A549 (cell line): Measurements from ENCODE around the gene SCAP. TPM values are rescaled to one million over a fixed set of nuclear protein-coding genes. Genes with fewer than 3 reads are reported as not detected.

Experiments used
- ATAC-seq, 2 experiments: fragments of 200-7000 bp in 1 of 2; fragments of >200 bp in 1 of 2; cut with Nextera tagmentation in 1 of 2; cut with Tn5 transposase in 1 of 2; 3 replicates each; pipeline versions ENCODE4 v1.8.0 to v1.9.1; 2018 to 2020; ENCODE audit warnings: mild to moderate bottlenecking in 1 of 2, moderate library complexity in 1 of 2
- CTCF ChIA-PET: fragments of 300-600 bp; sonication (Branson Sonifier 250); formaldehyde crosslinking; extraction: SDS; loops from one replicate; lab custom pipeline; 2021; ENCODE audit warnings: antibody characterized with exemption, inconsistent platforms; lab: Yijun Ruan, JAX
- POLR2A ChIA-PET: fragments of 350-600 bp; formaldehyde crosslinking; extraction: SDS; loops from one replicate; lab custom pipeline; 2021; ENCODE audit warnings: antibody characterized with exemption, inconsistent platforms; lab: Yijun Ruan, JAX
- DNase-seq, 2 experiments: peaks; one replicate each; pipeline versions ENCODE4 v3.0.0 to v3.0.0-alpha.2; 2011 to 2016; ENCODE audit warnings: low read depth in 1 of 2, low spot score in 1 of 2
- FAIRE-seq: peaks from 2 replicates; lab custom pipeline; 2011; peaks lifted over from hg19 to GRCh38; lab: Jason Lieb, UNC
- H3K27ac ChIP-seq, 2 experiments: fragments of >200 bp; sonication (Bioruptor Twin); formaldehyde crosslinking; 3 replicates each; pipeline ENCODE4 v1.5.1; 2016 to 2017
- H3K4me1 ChIP-seq: fragments of >200 bp; sonication (Bioruptor Twin); formaldehyde crosslinking; 3 replicates; pipeline ENCODE4 v1.6.1; 2016
- H3K4me2 ChIP-seq: fragments of >200 bp; sonication (Bioruptor Twin); formaldehyde crosslinking; 3 replicates; pipeline ENCODE4 v1.6.1; 2016
- H3K4me3 ChIP-seq: fragments of >200 bp; sonication (Bioruptor Twin); formaldehyde crosslinking; 3 replicates; pipeline ENCODE4 v1.5.1; 2016
- H3K9me3 ChIP-seq: fragments of >200 bp; sonication (Bioruptor Twin); formaldehyde crosslinking; 3 replicates; pipeline ENCODE4 v1.6.1; 2016
- BCL3 ChIP-seq: fragments of >200 bp; sonication (Bioruptor Twin); formaldehyde crosslinking; IDR thresholded peaks from 3 replicates; pipeline ENCODE4 v1.6.1; 2016
- BHLHE40 ChIP-seq: IDR thresholded peaks from 2 replicates; pipeline ENCODE4 v1.6.1; 2012; ENCODE audit warnings: low read depth, low read length, inconsistent platforms
- CHD4 ChIP-seq: fragments of 200-600 bp; sonication (generic); IDR thresholded peaks from 2 replicates; pipeline ENCODE4 v1.6.1; 2016; ENCODE audit warnings: antibody characterized with exemption, mild to moderate bottlenecking, borderline replicate concordance
- CTCF ChIP-seq: fragments of >200 bp; sonication (Bioruptor Twin); formaldehyde crosslinking; IDR thresholded peaks from 3 replicates; pipeline ENCODE4 v1.5.1; 2016
- E2F6 ChIP-seq: IDR thresholded peaks from 2 replicates; pipeline ENCODE4 v1.6.1; 2012; ENCODE audit warnings: low read depth, borderline replicate concordance
- ELK1 ChIP-seq: fragments of 150-350 bp; IDR thresholded peaks from 2 replicates; pipeline ENCODE4 v1.6.1; 2014; ENCODE audit warnings: low read depth, mild to moderate bottlenecking, low read length
- FOSL2 ChIP-seq, 2 experiments: fragments of 450-650 bp in 1 of 2; fragments of >200 bp in 1 of 2; sonication (Bioruptor Twin) in 1 of 2; formaldehyde crosslinking; IDR thresholded peaks; 2 replicates each; pipeline versions ENCODE4 v1.5.0 to v1.6.1; 2016 to 2020; ENCODE audit warnings: mild to moderate bottlenecking in 1 of 2, moderate library complexity in 1 of 2
- GATA3 ChIP-seq: IDR thresholded peaks from 2 replicates; pipeline ENCODE4 v1.6.1; 2012; ENCODE audit warnings: borderline replicate concordance
- HEYL ChIP-seq: fragments of 250-450 bp; sonication (Bioruptor Pico); IDR thresholded peaks from 2 replicates; pipeline ENCODE4 v1.8.0; 2021; ENCODE audit warnings: mild to moderate bottlenecking, moderate library complexity
- HOXA7 ChIP-seq: fragments of 250-450 bp; sonication (Bioruptor Pico); IDR thresholded peaks from 2 replicates; pipeline ENCODE4 v1.5.0; 2020; ENCODE audit warnings: mild to moderate bottlenecking, moderate library complexity
- JUN ChIP-seq, 2 experiments: fragments of >200 bp; sonication (Bioruptor Twin); formaldehyde crosslinking; IDR thresholded peaks; 2 replicates in 1 of 2; 3 replicates in 1 of 2; pipeline ENCODE4 v1.6.1; 2016 to 2017
- KDM5A ChIP-seq: fragments of 200-600 bp; sonication (generic); IDR thresholded peaks from 2 replicates; pipeline ENCODE4 v1.6.1; 2016; ENCODE audit warnings: antibody characterized with exemption, mild to moderate bottlenecking
- MAX ChIP-seq: IDR thresholded peaks from 2 replicates; pipeline ENCODE4 v1.6.1; 2012
- MAZ ChIP-seq: fragments of 150-350 bp; IDR thresholded peaks from 2 replicates; pipeline ENCODE4 v1.6.1; 2014; ENCODE audit warnings: antibody characterized with exemption, low read depth, low read length, borderline replicate concordance
- MYC ChIP-seq: IDR thresholded peaks from 2 replicates; pipeline ENCODE4 v1.6.1; 2012; ENCODE audit warnings: mild to moderate bottlenecking, inconsistent platforms, low read length, improper control_type of control experiment, borderline replicate concordance
- POLR2A ChIP-seq: IDR thresholded peaks from 2 replicates; pipeline ENCODE4 v1.6.1; 2012; ENCODE audit warnings: mild to moderate bottlenecking, low read length
- RAD21 ChIP-seq, 2 experiments: fragments of >200 bp in 1 of 2; sonication (Bioruptor Twin) in 1 of 2; formaldehyde crosslinking in 1 of 2; IDR thresholded peaks in 1 of 2; conservative IDR thresholded peaks in 1 of 2; 2 replicates in 1 of 2; 3 replicates in 1 of 2; pipeline ENCODE4 v1.6.1; 2012 to 2018; ENCODE audit warnings: inconsistent platforms in 1 of 2
- RARB ChIP-seq: fragments of 250-450 bp; sonication (Bioruptor Pico); IDR thresholded peaks from 2 replicates; pipeline ENCODE4 v1.8.0; 2021; ENCODE audit warnings: mild to moderate bottlenecking, moderate library complexity
- RNF2 ChIP-seq: fragments of 200-600 bp; sonication (generic); IDR thresholded peaks from 2 replicates; pipeline ENCODE4 v1.6.1; 2016; ENCODE audit warnings: low read depth, mild to moderate bottlenecking, antibody characterized with exemption, moderate library complexity, borderline replicate concordance
- SMC3 ChIP-seq: fragments of >200 bp; sonication (Bioruptor Twin); formaldehyde crosslinking; IDR thresholded peaks from 3 replicates; pipeline ENCODE4 v1.6.1; 2018; ENCODE audit warnings: inconsistent platforms
- SREBF2 ChIP-seq: fragments of 450-650 bp; IDR thresholded peaks from 2 replicates; pipeline ENCODE4 v1.6.1; 2014; ENCODE audit warnings: mild to moderate bottlenecking, moderate library complexity
- TFCP2L1 ChIP-seq: fragments of 250-450 bp; sonication (Bioruptor Pico); IDR thresholded peaks from 2 replicates; pipeline ENCODE4 v1.5.0; 2021; ENCODE audit warnings: mild to moderate bottlenecking
- USF2 ChIP-seq: fragments of 450-650 bp; IDR thresholded peaks from 2 replicates; pipeline ENCODE4 v1.6.1; 2014; ENCODE audit warnings: antibody characterized with exemption
- ZNF302 ChIP-seq: fragments of 250-450 bp; sonication (Bioruptor Pico); IDR thresholded peaks from 2 replicates; pipeline ENCODE4 v1.9.0; 2021; ENCODE audit warnings: inconsistent platforms, mild to moderate bottlenecking, moderate library complexity
- ZSCAN20 ChIP-seq: fragments of 250-450 bp; sonication (Bioruptor Pico); IDR thresholded peaks from 2 replicates; pipeline ENCODE4 v1.8.0; 2022; ENCODE audit warnings: mild to moderate bottlenecking, moderate library complexity
- WGBS: methylation state at CpG from one replicate; pipeline ENCODE4 v1.1.6; 2017; ENCODE audit errors: missing lambda C conversion rate; 5-methylcytosine and 5-hydroxymethylcytosine counted together
- polyA plus RNA-seq, 4 experiments: library from polyadenylated mRNA; depleted of rRNA in 3 of 4; stranded (reverse); fragments of >200 nt; fragmentation: RNase III in 1 of 4; extraction: RNeasy Plus Mini Kit Qiagen cat#74134 plus additional on column Dnase treatment in 1 of 4; gene quantifications; 2 replicates in 3 of 4; 3 replicates in 1 of 4; pipeline ENCODE4 v1.2.3, GENCODE V29; 2011 to 2017

SCAP gene
- polyA plus RNA-seq, 2 of the 4 experiments (the other 2 are of a cell fraction) = 12.9 to 25.9 TPM

GRCh38 chr3:47515100-47515499, 39.4 kb upstream of the SCAP start:
- FAIRE-seq (no peak), ATAC-seq (no peak), DNase-seq (no peak)
- Histone ChIP-seq H3K9me3 (no peaks in the 10 kb centered on the region), H3K4me3 (no peak overlapping the region), H3K4me1 (peaks cover 8% of the 10 kb centered on the region; the same call in 2 of the 3 replicates), H3K4me2 (no peak overlapping the region), H3K27ac (no peak overlapping the region)
- POLR2A ChIA-PET = no interaction called here
- no peak for TF ChIP-seq TFCP2L1 (CRISPR knock-in tag)
- TF ChIP-seq FOSL2 (IDR thresholded peaks at IDR 0.05) = no peak
- TF ChIP-seq FOSL2 (CRISPR knock-in tag; IDR thresholded peaks at IDR 0.05) = no peak
- no peak for TF ChIP-seq MYC
- no peak for TF ChIP-seq HOXA7 (CRISPR knock-in tag)
- 85% methylated on average over 5 of the region's 5 CpGs for WGBS
- CTCF ChIA-PET = interaction anchor here (1.9 to 2.3 kb wide), 2 partner anchors 39 to 94 kb away, joined by 7 to 9 read pairs; partner anchors contain the start of gene SCAP

GRCh38 chr3:47513125-47513929, 37.6 kb upstream of the SCAP start, which contains the start of gene ELP6:
TSS of gene ELP6 (minus strand) at chr3:47513712. CDS start at chr3:47513590, 122 bp downstream.
- Histone ChIP-seq H3K4me3 (peak within 1 kb of the TSS; percentile 66), H3K9me3 (no peaks in the 10 kb centered on the region), H3K4me1 (peaks cover 8% of the 10 kb centered on the region; the same call in 2 of the 3 replicates), H3K27ac (peak within 1 kb of the TSS; percentile 98), H3K4me2 (peak within 1 kb of the TSS; percentile 98)
- DNase-seq = peak; percentile 86 to 94
- peak; percentile 99 for ATAC-seq
- POLR2A ChIA-PET = no interaction called here
- CTCF ChIA-PET = interaction anchor here (0.7 to 2.3 kb wide), 6 partner anchors 10 to 291 kb away, joined by 3 to 9 read pairs (median 3); no protein-coding TSS in a partner anchor
- no peak for FAIRE-seq
- 0% methylated on average over 23 of the region's 71 CpGs for WGBS
- TF ChIP-seq POLR2A (peak; percentile 56), JUN (IDR thresholded peaks at IDR 0.05) (peak in 1 of 2 experiments; percentile 57; a peak in 2 of 5 replicates), MAX (peak; percentile 76), RNF2 (no peak), HOXA7 (CRISPR knock-in tag) (no peak), MAZ (no peak), SREBF2 (no peak), RAD21 (conservative IDR thresholded peaks at IDR 0.05 in 1 of 2, IDR thresholded peaks at IDR 0.05 in 1 of 2) (peak; percentile 46 to 47; a peak in 4 of 5 replicates), HEYL (no peak), CTCF (peak; percentile 31; the same call in 1 of the 3 replicates), KDM5A (no peak), ELK1 (no peak), BCL3 (peak; percentile 71; the same call in 2 of the 3 replicates), SMC3 (peak; percentile 22; the same call in 1 of the 3 replicates), GATA3 (no peak), ZNF302 (CRISPR knock-in tag) (no peak), BHLHE40 (no peak), USF2 (no peak), E2F6 (peak; percentile 73; the same call in 1 of the 2 replicates), ZSCAN20 (CRISPR knock-in tag) (no peak), RARB (CRISPR knock-in tag) (no peak), CHD4 (no peak)
